Right lobe of liver (tissue), 6 donors: ENCODE data around the gene SCN1A. TPM values are rescaled to one million over a fixed set of nuclear protein-coding genes. Genes with fewer than 3 reads are reported as not detected.

ENCODE experiments used
- ATAC-seq, 4 donors: fragments of 200-7000 bp; cut with Tn5 transposase; one replicate each; pipeline ENCODE4 v1.9.1; 2020; ENCODE audit warnings: mild to moderate bottlenecking in 4 of 4, moderate library complexity in 4 of 4
- DNase-seq, 3 donors: peaks; one replicate each; pipeline ENCODE4 v3.0.0-alpha.2; 2020
- H3K27ac ChIP-seq, 3 donors: fragments of 200-600 bp; one replicate each; pipeline ENCODE4 v1.8.0; 2022
- H3K27me3 ChIP-seq, 2 donors: fragments of 200-600 bp; one replicate each; pipeline ENCODE4 v1.8.0; 2022
- H3K36me3 ChIP-seq, 4 donors: fragments of 200-600 bp; sonication (generic) in 1 of 4; one replicate each; pipeline versions ENCODE4 v1.5.1 to v1.8.0; 2017 to 2022; ENCODE audit warnings: control low read depth in 1 of 4
- H3K4me1 ChIP-seq, 4 donors: fragments of 200-600 bp; sonication (generic) in 1 of 4; one replicate each; pipeline versions ENCODE4 v1.5.1 to v1.8.0; 2017 to 2022; ENCODE audit warnings: control low read depth in 1 of 4
- H3K4me3 ChIP-seq, 3 donors: fragments of 200-600 bp; one replicate each; pipeline ENCODE4 v1.8.0; 2022
- H3K9me3 ChIP-seq, 4 donors: fragments of 200-600 bp; sonication (generic) in 1 of 4; one replicate each; pipeline versions ENCODE4 v1.5.1 to v1.8.0; 2017 to 2022; ENCODE audit warnings: control low read depth in 1 of 4
- POLR2A ChIP-seq: fragments of 450-650 bp; IDR thresholded peaks from one replicate; pipeline ENCODE4 v1.6.1; 2017; ENCODE audit warnings: antibody characterized with exemption, mild to moderate bottlenecking
- WGBS: methylation state at CpG from one replicate; pipeline ENCODE4 v1.1.6; 2018; ENCODE audit warnings: low coverage, low lambda C conversion rate; ENCODE audit not compliant: insufficient coverage; ENCODE audit errors: missing lambda C conversion rate; 5-methylcytosine and 5-hydroxymethylcytosine counted together
- intact Hi-C, 2 donors: fragments of 100-400 bp; cut with DNase I; formaldehyde crosslinking; loops; one replicate each; pipeline versions ENCODE4 v1.11.2 to v1.14.1; 2022
- total RNA-seq, 6 experiments: library from RNA; depleted of rRNA in 2 of 6; stranded (reverse); fragments of >200 nt in 2 of 6; fragmentation: NEBNext Ultra II Directional in 3 of 6; extraction: Animal tissue kit (Norgen Biotek cat#: 25700) in 3 of 6; gene quantifications; one replicate each; pipeline versions ENCODE4 v1.1.0 to v1.2.4, GENCODE V29; 2016 to 2023
- TF ChIP-seq, protein P1 (sequence below), 4 donors: fragments of 200-600 bp in 3 of 4; fragments of 450-650 bp in 1 of 4; IDR thresholded peaks; one replicate each; pipeline versions ENCODE4 v1.5.1 to v1.8.0; 2016 to 2022; ENCODE audit warnings: antibody characterized with exemption in 4 of 4, mild to moderate bottlenecking in 2 of 4
- donor health status: DM: no; HTN: yes; CAD: no.
- donor health status: DM: no; HTN: no; CAD: no.
- donor health status: DM: no; HTN: no; CAD: no.
- donor health status: DM: no; HTN: yes; CAD: no.
- donor health status: DM: no; HTN: yes; CAD: no.

SCN1A gene
- total RNA-seq, 6 experiments from 2014 or later = not detected

- no peak for TF ChIP-seq POLR2A
- H3K27ac ChIP-seq = no peak overlapping the region
- DNase-seq (no peak), ATAC-seq (no peak)
- no peak overlapping the region for H3K4me3 ChIP-seq
- H3K9me3 ChIP-seq = no peaks in the 10 kb centered on the region
- intact Hi-C loops = no loop called here
- WGBS = 58% methylated on average over 3 of the region's 3 CpGs
- no peaks in the 10 kb centered on the region for H3K4me1 ChIP-seq
- H3K27me3 ChIP-seq = no peaks in the 10 kb centered on the region
- no peaks in the 10 kb centered on the region for H3K36me3 ChIP-seq
Observed at GRCh38 chr2:166088634-166089033, 39.2 kb downstream of the SCN1A start.

GRCh38 chr2:166084301-166084700 lies 43.5 kb downstream of the SCN1A start:
- Histone ChIP-seq H3K4me1 (no peaks in the 10 kb centered on the region), H3K27me3 (no peaks in the 10 kb centered on the region), H3K9me3 (no peaks in the 10 kb centered on the region), H3K4me3 (no peak overlapping the region), H3K36me3 (no peaks in the 10 kb centered on the region), H3K27ac (no peak overlapping the region)
- TF ChIP-seq, protein P1, sequence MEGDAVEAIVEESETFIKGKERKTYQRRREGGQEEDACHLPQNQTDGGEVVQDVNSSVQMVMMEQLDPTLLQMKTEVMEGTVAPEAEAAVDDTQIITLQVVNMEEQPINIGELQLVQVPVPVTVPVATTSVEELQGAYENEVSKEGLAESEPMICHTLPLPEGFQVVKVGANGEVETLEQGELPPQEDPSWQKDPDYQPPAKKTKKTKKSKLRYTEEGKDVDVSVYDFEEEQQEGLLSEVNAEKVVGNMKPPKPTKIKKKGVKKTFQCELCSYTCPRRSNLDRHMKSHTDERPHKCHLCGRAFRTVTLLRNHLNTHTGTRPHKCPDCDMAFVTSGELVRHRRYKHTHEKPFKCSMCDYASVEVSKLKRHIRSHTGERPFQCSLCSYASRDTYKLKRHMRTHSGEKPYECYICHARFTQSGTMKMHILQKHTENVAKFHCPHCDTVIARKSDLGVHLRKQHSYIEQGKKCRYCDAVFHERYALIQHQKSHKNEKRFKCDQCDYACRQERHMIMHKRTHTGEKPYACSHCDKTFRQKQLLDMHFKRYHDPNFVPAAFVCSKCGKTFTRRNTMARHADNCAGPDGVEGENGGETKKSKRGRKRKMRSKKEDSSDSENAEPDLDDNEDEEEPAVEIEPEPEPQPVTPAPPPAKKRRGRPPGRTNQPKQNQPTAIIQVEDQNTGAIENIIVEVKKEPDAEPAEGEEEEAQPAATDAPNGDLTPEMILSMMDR (IDR thresholded peaks at IDR 0.05) = no peak
- TF ChIP-seq POLR2A = no peak
- no peak for DNase-seq
- ATAC-seq = no peak
- intact Hi-C loops = no loop called here

- TF ChIP-seq, protein P1 (IDR thresholded peaks at IDR 0.05) = no peak
- TF ChIP-seq POLR2A = no peak
- no peaks in the 10 kb centered on the region for H3K4me1 ChIP-seq
Observed at GRCh38 chr2:166082736-166083135, 45.1 kb downstream of the SCN1A start.

GRCh38 chr2:166081852-166082251 lies 46.0 kb downstream of the SCN1A start:
- H3K9me3 ChIP-seq = no peaks in the 10 kb centered on the region
- no peaks in the 10 kb centered on the region for H3K27me3 ChIP-seq
- H3K36me3 ChIP-seq = no peaks in the 10 kb centered on the region
- no peak overlapping the region for H3K27ac ChIP-seq
- TF ChIP-seq, protein P1 (IDR thresholded peaks at IDR 0.05) = no peak
- no peak for TF ChIP-seq POLR2A
- H3K4me3 ChIP-seq = no peak overlapping the region
- DNase-seq (no peak), ATAC-seq (no peak)
- H3K4me1 ChIP-seq = no peaks in the 10 kb centered on the region
- intact Hi-C loops = no loop called here

More at GRCh38 chr2:166082736-166083135, 45.1 kb downstream of the SCN1A start:
- Histone ChIP-seq H3K27me3 (no peaks in the 10 kb centered on the region), H3K27ac (no peak overlapping the region), H3K9me3 (no peaks in the 10 kb centered on the region), H3K36me3 (no peaks in the 10 kb centered on the region), H3K4me3 (no peak overlapping the region)
- no peak for ATAC-seq
- WGBS = 46% methylated on average over 2 of the region's 2 CpGs
- intact Hi-C loops = no loop called here
- no peak for DNase-seq

GRCh38 chr2:166081131-166081632 lies 46.6 kb downstream of the SCN1A start:
- Histone ChIP-seq H3K27me3 (no peaks in the 10 kb centered on the region), H3K4me3 (no peak overlapping the region), H3K27ac (no peak overlapping the region), H3K4me1 (no peaks in the 10 kb centered on the region), H3K36me3 (no peaks in the 10 kb centered on the region), H3K9me3 (no peaks in the 10 kb centered on the region)
- DNase-seq (no peak), ATAC-seq (no peak)
- TF ChIP-seq, protein P1 (IDR thresholded peaks at IDR 0.05) = no peak
- intact Hi-C loops = no loop called here
- WGBS = 53% methylated on average over 4 of the region's 4 CpGs
